ENCODE data around the gene NEUROG1. TPM values are rescaled to one million over a fixed set of nuclear protein-coding genes. Genes with fewer than 3 reads are reported as not detected.

Gene NEUROG1
- total and polyA plus RNA-seq, 10 of the 15 experiments (the other 5 are each of a cell fraction or from before 2014, with no cell fraction given) = not detected

GRCh38 chr5:135539430-135540005, 3.8 kb upstream of the NEUROG1 start:
- RAD21 ChIA-PET (ENCODE audit: unreplicated experiment) = no interaction called here
- no TSS peak for BruUV-seq (replicated peaks)
- FAIRE-seq (no peak), ATAC-seq (no peak), DNase-seq (ENCODE audit: low read depth, low spot score) (no peak)
- in situ Hi-C loops (cut with MboI) = no loop called here
- intact Hi-C loops (cut with micrococcal nuclease; ENCODE audit: unreplicated experiment) = no loop called here
- Histone ChIP-seq H2AFZ (ENCODE audit: control insufficient read depth, low read depth, low read length) (no peak overlapping the region), H3K4me3 (no peak overlapping the region), H3K36me3 (ENCODE audit: control insufficient read depth in 2 of 2, insufficient read depth in 2 of 2, low read length in 1 of 2) (no peaks in the 10 kb centered on the region), H3K27me3 (replicated peaks in 1 of 2; ENCODE audit: control insufficient read depth in 2 of 2, insufficient read depth in 2 of 2, low read length in 1 of 2) (peaks cover 13 to 16% of the 10 kb centered on the region in 2 experiments), H3K4me1 (ENCODE audit: control insufficient read depth, insufficient read depth, low read length) (peaks cover 8% of the 10 kb centered on the region), H4K20me1 (ENCODE audit: control insufficient read depth, insufficient read depth) (no peaks in the 10 kb centered on the region), H3K4me2 (ENCODE audit: control insufficient read depth, insufficient read depth) (no peak overlapping the region), H3K27ac (ENCODE audit: control insufficient read depth, insufficient read depth) (no peak overlapping the region), H3K79me2 (ENCODE audit: control insufficient read depth, insufficient read depth, low read length) (no peaks in the 10 kb centered on the region), H3K9me3 (replicated peaks; ENCODE audit: control insufficient read depth, insufficient read depth, low read length) (no peaks in the 10 kb centered on the region; the same call in 2 of the 3 replicates), H3K9ac (ENCODE audit: control insufficient read depth, insufficient read depth, low read length) (no peak overlapping the region)
- 8% methylated on average over 4 of the region's 4 CpGs for WGBS (ENCODE audit: insufficient coverage, insufficient replicate concordance, low lambda C conversion rate, missing lambda C conversion rate)
- SMC1A ChIA-PET (ENCODE audit: uncharacterized antibody, unreplicated experiment) = no interaction called here
- TF ChIP-seq JUNB (IDR thresholded peaks at IDR 0.05) = no peak
- TF ChIP-seq TARDBP (IDR thresholded peaks at IDR 0.05; ENCODE audit: borderline replicate concordance) = no peak
- TF ChIP-seq KAT2A (conservative IDR thresholded peaks at IDR 0.05; ENCODE audit: control insufficient read depth, low read depth, low read length) = no peak
- no peak for TF ChIP-seq CHD4 (IDR thresholded peaks at IDR 0.05)
- TF ChIP-seq, protein P1, sequence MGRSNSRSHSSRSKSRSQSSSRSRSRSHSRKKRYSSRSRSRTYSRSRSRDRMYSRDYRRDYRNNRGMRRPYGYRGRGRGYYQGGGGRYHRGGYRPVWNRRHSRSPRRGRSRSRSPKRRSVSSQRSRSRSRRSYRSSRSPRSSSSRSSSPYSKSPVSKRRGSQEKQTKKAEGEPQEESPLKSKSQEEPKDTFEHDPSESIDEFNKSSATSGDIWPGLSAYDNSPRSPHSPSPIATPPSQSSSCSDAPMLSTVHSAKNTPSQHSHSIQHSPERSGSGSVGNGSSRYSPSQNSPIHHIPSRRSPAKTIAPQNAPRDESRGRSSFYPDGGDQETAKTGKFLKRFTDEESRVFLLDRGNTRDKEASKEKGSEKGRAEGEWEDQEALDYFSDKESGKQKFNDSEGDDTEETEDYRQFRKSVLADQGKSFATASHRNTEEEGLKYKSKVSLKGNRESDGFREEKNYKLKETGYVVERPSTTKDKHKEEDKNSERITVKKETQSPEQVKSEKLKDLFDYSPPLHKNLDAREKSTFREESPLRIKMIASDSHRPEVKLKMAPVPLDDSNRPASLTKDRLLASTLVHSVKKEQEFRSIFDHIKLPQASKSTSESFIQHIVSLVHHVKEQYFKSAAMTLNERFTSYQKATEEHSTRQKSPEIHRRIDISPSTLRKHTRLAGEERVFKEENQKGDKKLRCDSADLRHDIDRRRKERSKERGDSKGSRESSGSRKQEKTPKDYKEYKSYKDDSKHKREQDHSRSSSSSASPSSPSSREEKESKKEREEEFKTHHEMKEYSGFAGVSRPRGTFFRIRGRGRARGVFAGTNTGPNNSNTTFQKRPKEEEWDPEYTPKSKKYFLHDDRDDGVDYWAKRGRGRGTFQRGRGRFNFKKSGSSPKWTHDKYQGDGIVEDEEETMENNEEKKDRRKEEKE (IDR thresholded peaks at IDR 0.05) = no peak
- TF ChIP-seq SUZ12 (IDR thresholded peaks at IDR 0.05; ENCODE audit: unreplicated experiment) = no peak
- TF ChIP-seq, protein P2, sequence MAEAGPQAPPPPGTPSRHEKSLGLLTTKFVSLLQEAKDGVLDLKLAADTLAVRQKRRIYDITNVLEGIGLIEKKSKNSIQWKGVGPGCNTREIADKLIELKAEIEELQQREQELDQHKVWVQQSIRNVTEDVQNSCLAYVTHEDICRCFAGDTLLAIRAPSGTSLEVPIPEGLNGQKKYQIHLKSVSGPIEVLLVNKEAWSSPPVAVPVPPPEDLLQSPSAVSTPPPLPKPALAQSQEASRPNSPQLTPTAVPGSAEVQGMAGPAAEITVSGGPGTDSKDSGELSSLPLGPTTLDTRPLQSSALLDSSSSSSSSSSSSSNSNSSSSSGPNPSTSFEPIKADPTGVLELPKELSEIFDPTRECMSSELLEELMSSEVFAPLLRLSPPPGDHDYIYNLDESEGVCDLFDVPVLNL (IDR thresholded peaks at IDR 0.05; ENCODE audit: low read depth, low read length) = no peak
- TF ChIP-seq WRNIP1 (IDR thresholded peaks at IDR 0.05; ENCODE audit: borderline replicate concordance, low read depth, low read length) = no peak
- no peak for TF ChIP-seq ATF7 (IDR thresholded peaks at IDR 0.05; ENCODE audit: low read depth)
- no peak for TF ChIP-seq SUPT20H (IDR thresholded peaks at IDR 0.05; ENCODE audit: borderline replicate concordance, control insufficient read depth, low read depth, low read length)
- TF ChIP-seq NFYB (IDR thresholded peaks at IDR 0.05; ENCODE audit: insufficient read depth, low read depth, low read length) = no peak
- TF ChIP-seq, protein P3, sequence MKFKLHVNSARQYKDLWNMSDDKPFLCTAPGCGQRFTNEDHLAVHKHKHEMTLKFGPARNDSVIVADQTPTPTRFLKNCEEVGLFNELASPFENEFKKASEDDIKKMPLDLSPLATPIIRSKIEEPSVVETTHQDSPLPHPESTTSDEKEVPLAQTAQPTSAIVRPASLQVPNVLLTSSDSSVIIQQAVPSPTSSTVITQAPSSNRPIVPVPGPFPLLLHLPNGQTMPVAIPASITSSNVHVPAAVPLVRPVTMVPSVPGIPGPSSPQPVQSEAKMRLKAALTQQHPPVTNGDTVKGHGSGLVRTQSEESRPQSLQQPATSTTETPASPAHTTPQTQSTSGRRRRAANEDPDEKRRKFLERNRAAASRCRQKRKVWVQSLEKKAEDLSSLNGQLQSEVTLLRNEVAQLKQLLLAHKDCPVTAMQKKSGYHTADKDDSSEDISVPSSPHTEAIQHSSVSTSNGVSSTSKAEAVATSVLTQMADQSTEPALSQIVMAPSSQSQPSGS (IDR thresholded peaks at IDR 0.05; ENCODE audit: low read length) = no peak
- TF ChIP-seq CREB1 (IDR thresholded peaks at IDR 0.05; ENCODE audit: low read depth) = no peak
- TF ChIP-seq IRF3 (IDR thresholded peaks at IDR 0.05) = no peak
- TF ChIP-seq SMC3 (IDR thresholded peaks at IDR 0.05; ENCODE audit: borderline replicate concordance, low read length) = no peak
- POLR2A ChIA-PET = no interaction called here
- CTCF ChIA-PET = interaction anchor here (1.3 to 1.9 kb wide), 2 partner anchors 13 to 74 kb away, joined by 6 to 7 read pairs; no protein-coding TSS in a partner anchor

Measured in GM12878 (cell line).